Trophoblast cell (in vitro differentiated cells and primary cell): ENCODE measurements around the gene MPPED1.

Experiments used
- DNase-seq, 2 donors: peaks; one replicate each; pipeline ENCODE4 v3.0.0-alpha.2; 2016
- H2AFZ ChIP-seq: 2 replicates; pipeline ENCODE4 v1.6.1; 2013; ENCODE audit warnings: low read length, moderate library complexity, mild to moderate bottlenecking; ENCODE audit not compliant: insufficient read depth, poor library complexity
- H2AK5ac ChIP-seq: 2 replicates; pipeline ENCODE4 v1.6.1; 2013; ENCODE audit warnings: mild to moderate bottlenecking, low read length
- H2BK120ac ChIP-seq: 2 replicates; pipeline ENCODE4 v1.6.1; 2013; ENCODE audit warnings: low read length, mild to moderate bottlenecking, moderate library complexity; ENCODE audit not compliant: insufficient read depth, poor library complexity
- H2BK12ac ChIP-seq: 2 replicates; pipeline ENCODE4 v1.6.1; 2013; ENCODE audit warnings: mild to moderate bottlenecking, low read length, moderate library complexity
- H2BK5ac ChIP-seq: 2 replicates; pipeline ENCODE4 v1.6.1; 2013; ENCODE audit warnings: low read length, low read depth, moderate library complexity, mild to moderate bottlenecking; ENCODE audit not compliant: poor library complexity
- H3K14ac ChIP-seq: 2 replicates; pipeline ENCODE4 v1.6.1; 2013; ENCODE audit warnings: mild to moderate bottlenecking, low read length
- H3K18ac ChIP-seq: 2 replicates; pipeline ENCODE4 v1.6.1; 2013; ENCODE audit warnings: mild to moderate bottlenecking, low read length
- H3K23ac ChIP-seq: 2 replicates; pipeline ENCODE4 v1.6.1; 2013; ENCODE audit warnings: low read length
- H3K27ac ChIP-seq: 2 replicates; pipeline ENCODE4 v1.5.1; 2013; ENCODE audit warnings: low read depth, mild to moderate bottlenecking, inconsistent platforms, low read length, moderate library complexity
- H3K27me3 ChIP-seq: 2 replicates; pipeline ENCODE4 v1.6.1; 2013; ENCODE audit warnings: inconsistent platforms, mild to moderate bottlenecking, low read length, moderate library complexity; ENCODE audit not compliant: insufficient read depth
- H3K36me3 ChIP-seq, 2 experiments: 1 replicate in 1 of 2; 2 replicates in 1 of 2; pipeline ENCODE4 v1.6.1; 2013; ENCODE audit warnings: low read length in 2 of 2, mild to moderate bottlenecking in 2 of 2, moderate library complexity in 1 of 2; ENCODE audit not compliant: insufficient read depth in 2 of 2, control insufficient read depth in 1 of 2
- H3K4ac ChIP-seq: 2 replicates; pipeline ENCODE4 v1.6.1; 2013; ENCODE audit warnings: low read depth, mild to moderate bottlenecking, low read length, moderate library complexity
- H3K4me1 ChIP-seq, 2 experiments: 1 replicate in 1 of 2; 2 replicates in 1 of 2; pipeline ENCODE4 v1.6.1; 2013; ENCODE audit warnings: low read length in 2 of 2, mild to moderate bottlenecking in 2 of 2, moderate library complexity in 1 of 2; ENCODE audit not compliant: insufficient read depth in 2 of 2, control insufficient read depth in 1 of 2
- H3K4me2 ChIP-seq: 2 replicates; pipeline ENCODE4 v1.6.1; 2013; ENCODE audit warnings: inconsistent platforms, mild to moderate bottlenecking, low read length, moderate library complexity
- H3K4me3 ChIP-seq: 2 replicates; pipeline ENCODE4 v1.5.1; 2013; ENCODE audit warnings: mild to moderate bottlenecking, low read depth, low read length, inconsistent platforms
- H3K79me1 ChIP-seq: one replicate; pipeline ENCODE4 v1.6.1; 2013; ENCODE audit warnings: low read length
- H3K79me2 ChIP-seq: 2 replicates; pipeline ENCODE4 v1.6.1; 2013; ENCODE audit warnings: low read length, mild to moderate bottlenecking; ENCODE audit not compliant: control insufficient read depth, insufficient read depth, poor library complexity
- H3K9ac ChIP-seq: 2 replicates; pipeline ENCODE4 v1.6.1; 2013; ENCODE audit warnings: mild to moderate bottlenecking, low read length
- H3K9me3 ChIP-seq: 2 replicates; pipeline ENCODE4 v1.6.1; 2013; ENCODE audit warnings: low read depth, mild to moderate bottlenecking, control low read depth, inconsistent platforms, low read length; ENCODE audit not compliant: insufficient read depth
- H4K12ac ChIP-seq: 2 replicates; pipeline ENCODE4 v1.6.1; 2013; ENCODE audit warnings: low read depth, mild to moderate bottlenecking, low read length, moderate library complexity
- H4K8ac ChIP-seq: 2 replicates; pipeline ENCODE4 v1.6.1; 2013; ENCODE audit warnings: low read depth, mild to moderate bottlenecking, low read length, moderate library complexity
- H4K91ac ChIP-seq: one replicate; pipeline ENCODE4 v1.6.1; 2013; ENCODE audit warnings: low read depth, mild to moderate bottlenecking, low read length, moderate library complexity
- WGBS: extraction: QIAGEN DNeasy Blood & Tissue Kit; methylation state at CpG from one replicate; pipeline ENCODE4 v1.1.7; 2013; ENCODE audit warnings: missing lambda C conversion rate; ENCODE audit not compliant: insufficient read length, insufficient coverage; ENCODE audit errors: extremely low coverage; 5-methylcytosine and 5-hydroxymethylcytosine counted together

The MPPED1 gene

GRCh38 chr22:43443152-43443471, 31.3 kb downstream of the MPPED1 start:
- Histone ChIP-seq H2BK12ac (no peak overlapping the region), H3K14ac (no peak overlapping the region), H3K79me2 (no peaks in the 10 kb centered on the region), H4K91ac (no peak overlapping the region), H3K27ac (no peak overlapping the region), H3K79me1 (no peaks in the 10 kb centered on the region), H3K27me3 (no peaks in the 10 kb centered on the region), H2BK120ac (no peak overlapping the region), H3K18ac (no peak overlapping the region), H3K23ac (no peak overlapping the region), H4K8ac (no peak overlapping the region), H4K12ac (no peak overlapping the region), H2AFZ (no peak overlapping the region), H3K36me3 (no peaks in the 10 kb centered on the region), H2BK5ac (no peak overlapping the region), H3K4me3 (no peak overlapping the region), H3K9ac (no peak overlapping the region), H3K4me1 (no peaks in the 10 kb centered on the region), H2AK5ac (no peak overlapping the region), H3K9me3 (no peaks in the 10 kb centered on the region), H3K4me2 (no peak overlapping the region), H3K4ac (no peak overlapping the region)
- WGBS: no CpG with 5 or more reads among the region's 6 CpGs
- no peak for DNase-seq

GRCh38 chr22:43446037-43446803, 34.4 kb downstream of the MPPED1 start:
- H2BK12ac ChIP-seq: no peak overlapping the region
- no peak overlapping the region for H4K8ac ChIP-seq
- no peak for DNase-seq
- no peaks in the 10 kb centered on the region for H3K4me1 ChIP-seq
- H3K14ac ChIP-seq: no peak overlapping the region
- H2AFZ ChIP-seq: no peak overlapping the region
- H3K18ac ChIP-seq: no peak overlapping the region
- H3K79me1 ChIP-seq: no peaks in the 10 kb centered on the region
- no peak overlapping the region for H4K12ac ChIP-seq
- H3K9ac ChIP-seq: no peak overlapping the region
- no peaks in the 10 kb centered on the region for H3K27me3 ChIP-seq
- H2BK120ac ChIP-seq: no peak overlapping the region
- no peak overlapping the region for H3K4ac ChIP-seq
- H3K36me3 ChIP-seq: no peaks in the 10 kb centered on the region
- H3K4me3 ChIP-seq: no peak overlapping the region
- H3K23ac ChIP-seq: no peak overlapping the region
- H3K79me2 ChIP-seq: no peaks in the 10 kb centered on the region
- no peak overlapping the region for H2AK5ac ChIP-seq
- no peak overlapping the region for H4K91ac ChIP-seq
- no peak overlapping the region for H2BK5ac ChIP-seq
- no CpG with 5 or more reads among the region's 10 CpGs for WGBS
- no peaks in the 10 kb centered on the region for H3K9me3 ChIP-seq
- no peak overlapping the region for H3K27ac ChIP-seq
- no peak overlapping the region for H3K4me2 ChIP-seq

GRCh38 chr22:43446916-43447315, 35.1 kb downstream of the MPPED1 start:
- H3K27ac ChIP-seq: no peak overlapping the region
- no peak overlapping the region for H2BK5ac ChIP-seq
- no peak overlapping the region for H3K4me2 ChIP-seq
- no CpG with 5 or more reads among the region's 8 CpGs for WGBS
- H3K9me3 ChIP-seq: no peaks in the 10 kb centered on the region
- no peak overlapping the region for H3K9ac ChIP-seq
- no peak overlapping the region for H4K8ac ChIP-seq
- no peak overlapping the region for H2AK5ac ChIP-seq
- DNase-seq: no peak
- H3K4me3 ChIP-seq: no peak overlapping the region
- H3K36me3 ChIP-seq: no peaks in the 10 kb centered on the region
- H3K18ac ChIP-seq: no peak overlapping the region
- no peak overlapping the region for H4K12ac ChIP-seq
- no peak overlapping the region for H2BK12ac ChIP-seq
- no peaks in the 10 kb centered on the region for H3K79me1 ChIP-seq
- H2BK120ac ChIP-seq: no peak overlapping the region
- H3K23ac ChIP-seq: no peak overlapping the region
- H3K79me2 ChIP-seq: no peaks in the 10 kb centered on the region
- H3K27me3 ChIP-seq: no peaks in the 10 kb centered on the region
- no peaks in the 10 kb centered on the region for H3K4me1 ChIP-seq
- no peak overlapping the region for H2AFZ ChIP-seq
- H3K14ac ChIP-seq: no peak overlapping the region
- no peak overlapping the region for H4K91ac ChIP-seq
- H3K4ac ChIP-seq: no peak overlapping the region

GRCh38 chr22:43447380-43447779, 35.6 kb downstream of the MPPED1 start:
- Histone ChIP-seq H3K9me3 (no peaks in the 10 kb centered on the region), H3K14ac (no peak overlapping the region), H3K36me3 (no peaks in the 10 kb centered on the region), H2AK5ac (no peak overlapping the region), H4K91ac (no peak overlapping the region), H2AFZ (no peak overlapping the region), H3K79me2 (no peaks in the 10 kb centered on the region), H3K79me1 (no peaks in the 10 kb centered on the region), H2BK12ac (no peak overlapping the region), H4K8ac (no peak overlapping the region), H3K27me3 (no peaks in the 10 kb centered on the region), H3K27ac (no peak overlapping the region), H3K4me3 (no peak overlapping the region), H4K12ac (no peak overlapping the region), H3K4ac (no peak overlapping the region), H3K23ac (no peak overlapping the region), H3K9ac (no peak overlapping the region), H2BK120ac (no peak overlapping the region), H2BK5ac (no peak overlapping the region), H3K4me1 (no peaks in the 10 kb centered on the region), H3K4me2 (no peak overlapping the region), H3K18ac (no peak overlapping the region)
- no peak for DNase-seq
- no CpG with 5 or more reads among the region's 10 CpGs for WGBS
